Femur (tissue), 1 donor: ENCODE data around the gene CALU.

Experiments used
- DNase-seq: peaks from one replicate; pipeline ENCODE4 v3.0.0-alpha.2; 2017

CALU gene

DNA sequence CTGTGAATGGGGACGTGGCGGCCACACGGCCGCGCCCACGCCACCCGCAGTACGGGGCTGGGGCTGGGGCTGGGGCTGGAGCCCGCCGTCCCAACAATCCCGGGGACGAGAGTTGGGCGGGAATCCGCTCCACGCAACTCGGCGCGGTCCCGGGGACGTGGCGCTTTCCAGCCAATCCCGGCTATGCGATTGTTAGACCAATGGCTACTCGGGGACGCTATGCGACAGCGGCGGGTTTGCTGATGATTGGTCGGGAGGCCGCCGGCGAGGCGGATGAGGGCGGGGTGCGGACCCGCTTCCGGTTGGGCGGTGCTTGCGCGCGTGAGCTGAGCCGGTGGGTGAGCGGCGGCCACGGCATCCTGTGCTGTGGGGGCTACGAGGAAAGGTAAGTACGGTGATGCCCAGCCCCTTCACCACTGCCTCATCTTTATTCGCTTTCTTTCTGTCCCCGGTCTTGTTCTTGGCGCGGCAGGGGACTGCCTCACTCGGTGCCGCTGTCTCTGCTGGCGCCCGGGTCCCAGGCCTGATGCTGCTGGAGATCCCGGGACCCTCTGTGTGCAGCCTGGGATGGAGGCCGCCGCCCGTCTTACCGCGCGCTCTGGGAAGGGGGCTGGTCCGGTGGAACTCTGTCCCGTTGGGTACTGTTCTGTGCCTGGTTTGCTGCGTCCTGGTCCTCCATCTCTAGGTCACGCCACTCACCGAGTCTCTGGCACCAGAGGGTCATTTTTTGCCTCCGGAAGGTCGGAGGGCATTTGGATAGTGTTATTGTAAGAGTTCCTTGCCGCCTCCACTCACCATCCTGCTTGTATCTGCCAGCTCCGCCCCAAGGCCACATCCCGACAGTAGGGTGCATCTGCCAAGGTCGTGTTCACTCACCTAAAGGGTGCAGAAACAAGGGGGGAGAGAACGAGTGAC, at the start of gene CALU:
Gene CALU, plus strand, starts transcription at position 312 of the 915 bp plus-strand sequence. CDS start 9,225 bp downstream, outside the sequence.
- DNase-seq, result peak; percentile 99

DNA sequence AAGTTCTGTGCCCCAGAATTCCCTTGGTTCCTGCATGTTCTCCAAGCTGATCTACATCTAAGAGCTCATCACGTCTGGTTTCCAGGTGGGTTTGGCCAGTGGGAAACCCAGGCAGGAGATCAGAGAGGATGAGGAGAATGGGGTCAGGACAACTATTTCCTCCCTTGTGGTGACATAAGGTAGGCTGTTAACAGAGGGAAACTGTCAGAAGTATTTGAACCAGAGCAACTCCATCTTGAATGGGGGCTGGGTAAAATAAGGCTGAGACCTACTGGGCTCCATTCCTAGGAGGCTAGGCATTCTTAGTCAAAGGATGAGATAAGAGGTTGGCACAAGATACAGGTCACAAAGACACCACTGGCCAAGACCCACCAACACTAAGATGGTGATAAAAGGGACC, 47.9 kb upstream of the CALU start:
- DNase-seq, result no peak

DNA sequence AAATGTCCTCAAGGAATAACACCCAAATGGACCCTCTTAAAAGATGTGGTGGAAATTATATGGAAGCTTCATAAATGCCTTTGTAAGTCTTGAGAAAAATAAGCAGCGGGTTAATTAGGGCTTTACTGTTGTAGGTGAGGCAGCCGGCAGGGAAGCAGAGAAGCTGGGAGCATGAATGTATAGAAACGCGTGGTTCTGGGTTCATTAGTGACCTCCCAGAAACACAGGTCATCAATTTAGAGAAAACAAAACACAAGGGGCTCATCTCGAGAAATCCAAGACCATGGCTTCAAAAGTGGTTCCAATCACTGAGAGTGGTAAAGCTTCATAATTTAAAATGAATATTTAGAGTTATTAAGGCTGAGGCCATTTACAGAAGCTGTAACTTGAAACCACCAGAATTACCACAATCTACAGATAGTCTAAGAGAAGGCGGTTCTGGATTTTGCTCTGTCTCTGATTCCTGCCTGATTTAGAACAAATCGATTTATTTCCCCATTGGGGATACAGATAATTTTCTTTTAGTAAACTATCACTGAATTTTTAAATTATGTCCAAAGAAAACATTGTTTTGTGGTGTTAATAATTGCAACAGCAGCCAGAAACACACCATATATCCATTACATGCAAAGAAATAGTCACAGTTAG, 46.4 kb upstream of the CALU start:
- no peak for DNase-seq

- no peak for DNase-seq
These were observed 45.7 kb upstream of the CALU start for GRCh38 chr7:128693373-128694015.

- no peak for DNase-seq
These were observed 44.4 kb upstream of the CALU start for GRCh38 chr7:128694738-128695137.

- DNase-seq, result peak; percentile 56
These were observed 41.8 kb upstream of the CALU start for GRCh38 chr7:128697302-128697905.

- no peak for DNase-seq
These were observed 39.9 kb upstream of the CALU start for GRCh38 chr7:128699196-128699712.

DNA sequence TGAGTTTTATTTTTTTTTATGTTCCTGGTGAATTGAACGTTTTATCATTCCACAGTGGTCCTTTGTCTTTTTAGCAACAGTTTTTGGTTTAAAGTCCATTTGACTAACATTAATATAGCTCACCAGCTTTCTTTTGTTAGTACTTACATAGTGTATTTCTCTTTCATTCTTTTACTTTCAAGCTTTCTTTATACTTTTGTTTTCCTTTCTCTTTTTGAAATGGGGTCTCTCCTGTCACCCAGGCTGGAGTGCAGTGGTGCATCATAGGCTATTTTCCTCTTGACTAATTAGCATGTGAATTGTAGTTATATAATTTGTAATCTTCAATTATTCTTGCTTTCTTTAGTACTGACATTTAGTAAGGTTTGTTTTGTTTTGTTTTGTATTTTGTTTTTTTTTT, 39.3 kb upstream of the CALU start:
- no peak for DNase-seq

- DNase-seq, result no peak
These were observed 37.9 kb upstream of the CALU start for GRCh38 chr7:128701062-128701785.

DNA sequence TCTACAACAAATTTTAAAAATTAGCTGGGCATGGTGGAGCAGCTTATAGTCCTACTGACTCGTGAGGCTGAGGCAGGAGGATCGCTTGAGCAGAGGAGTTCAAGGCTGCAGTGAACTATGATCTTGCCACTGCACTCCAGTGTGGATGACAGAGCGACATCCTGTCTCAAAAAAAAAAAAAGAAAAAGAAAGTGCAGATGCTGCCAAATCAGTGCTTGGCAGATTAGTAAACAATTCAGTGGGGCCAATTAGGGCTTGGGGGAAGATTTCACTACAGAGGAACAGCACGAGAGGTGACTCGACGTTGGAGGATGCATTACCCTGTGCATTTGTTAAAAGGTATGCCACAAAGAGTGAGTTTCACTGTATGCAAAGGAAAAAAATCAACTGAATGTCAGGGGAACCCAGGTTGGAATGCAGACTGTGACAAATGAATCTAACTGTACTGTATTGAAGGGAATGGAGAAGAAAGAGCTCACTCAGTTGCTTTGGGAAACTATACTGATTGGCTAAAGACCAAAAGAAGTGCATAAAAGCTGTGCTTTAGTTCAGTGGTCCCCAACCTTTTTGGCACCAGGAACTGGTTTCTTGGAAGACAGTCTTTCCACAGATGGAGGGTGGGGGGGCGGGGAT, 35.4 kb upstream of the CALU start:
- DNase-seq, result no peak

DNA sequence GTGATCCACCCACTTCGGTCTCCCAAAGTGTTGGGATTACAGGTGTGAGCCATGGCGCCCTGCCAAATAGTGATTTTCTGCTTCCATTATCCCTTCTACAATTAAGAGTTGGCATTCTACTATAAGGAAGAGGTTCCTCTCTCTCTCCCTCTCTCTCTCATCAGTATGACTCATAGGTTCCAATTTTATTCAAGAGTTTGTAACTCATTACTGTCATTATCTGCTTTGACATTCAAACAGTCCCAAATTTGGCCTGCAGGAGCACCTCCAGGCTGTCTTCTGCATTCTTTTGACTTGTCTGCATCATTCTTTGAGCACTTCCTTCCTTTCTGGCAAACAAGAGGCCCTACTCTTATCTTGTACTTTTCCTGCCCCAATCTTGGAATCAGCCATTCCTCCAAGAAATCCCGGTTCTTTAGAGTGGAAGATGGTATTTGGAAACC, 33.2 kb upstream of the CALU start:
- no peak for DNase-seq

DNA sequence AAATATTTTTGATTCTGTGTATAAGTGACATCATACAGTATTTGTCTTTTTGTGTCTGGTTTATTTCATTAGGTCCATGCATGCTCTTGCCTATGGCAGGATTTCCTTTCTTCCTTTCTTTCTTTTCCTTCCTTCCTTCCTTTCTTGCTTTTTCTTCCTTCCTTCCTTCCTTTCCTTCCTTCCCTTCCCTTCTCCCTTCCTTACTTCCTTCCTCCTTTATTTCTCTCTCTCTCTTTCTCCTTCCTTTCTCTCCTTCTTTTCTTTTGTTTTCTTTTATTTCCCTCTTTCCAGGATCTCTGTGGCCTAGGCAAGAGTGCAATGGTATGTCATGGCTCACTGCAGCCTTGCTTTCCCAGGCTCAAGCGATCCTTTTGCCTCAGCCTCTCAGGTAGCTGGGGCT, 31.4 kb upstream of the CALU start:
- no peak for DNase-seq

GRCh38 chr7:128708235-128708634, 30.9 kb upstream of the CALU start:
- DNase-seq, result no peak

GRCh38 chr7:128708824-128709223, 30.3 kb upstream of the CALU start:
- no peak for DNase-seq

DNA sequence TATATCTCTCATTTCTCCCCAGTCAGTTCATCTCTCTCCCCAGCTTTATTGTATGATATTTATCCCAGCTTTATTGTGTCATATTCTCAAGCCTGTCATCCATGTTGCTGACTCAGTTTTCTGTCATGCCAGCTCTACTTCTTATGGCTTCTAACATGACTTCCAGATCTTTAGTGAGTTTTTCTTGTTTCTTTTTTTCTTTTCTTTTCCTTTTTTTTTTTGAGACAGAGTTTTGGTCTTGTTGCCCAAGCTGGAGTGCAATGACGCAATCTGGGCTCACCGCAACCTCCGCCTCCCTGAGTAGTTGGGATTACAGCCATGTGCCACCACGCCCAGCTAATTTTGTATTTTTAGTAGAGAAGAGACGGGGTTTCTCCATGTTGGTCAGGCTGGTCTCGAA, 28.7 kb upstream of the CALU start:
- no peak for DNase-seq

DNA sequence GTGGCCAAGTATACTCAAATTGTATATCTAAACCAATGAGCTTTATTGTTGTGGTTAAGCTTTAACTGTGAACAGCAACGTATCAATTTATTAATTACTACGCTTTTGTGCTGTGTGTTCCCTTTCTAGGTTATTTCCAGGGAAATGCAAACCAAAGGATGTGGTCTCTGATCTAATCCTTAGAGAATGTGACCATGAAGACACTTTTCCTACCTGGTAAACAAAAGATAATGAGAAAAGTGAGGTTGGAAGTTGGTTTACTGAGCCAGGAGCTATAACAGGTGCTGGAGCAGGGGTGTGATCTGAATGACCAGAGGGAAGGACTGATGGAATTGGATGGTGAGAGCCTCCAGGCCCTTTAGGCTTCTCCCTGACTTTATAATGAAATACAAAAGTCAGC, 25.4 kb upstream of the CALU start:
- DNase-seq, result no peak

- DNase-seq, result no peak
These were observed 24.3 kb upstream of the CALU start for GRCh38 chr7:128714701-128715495.

DNA sequence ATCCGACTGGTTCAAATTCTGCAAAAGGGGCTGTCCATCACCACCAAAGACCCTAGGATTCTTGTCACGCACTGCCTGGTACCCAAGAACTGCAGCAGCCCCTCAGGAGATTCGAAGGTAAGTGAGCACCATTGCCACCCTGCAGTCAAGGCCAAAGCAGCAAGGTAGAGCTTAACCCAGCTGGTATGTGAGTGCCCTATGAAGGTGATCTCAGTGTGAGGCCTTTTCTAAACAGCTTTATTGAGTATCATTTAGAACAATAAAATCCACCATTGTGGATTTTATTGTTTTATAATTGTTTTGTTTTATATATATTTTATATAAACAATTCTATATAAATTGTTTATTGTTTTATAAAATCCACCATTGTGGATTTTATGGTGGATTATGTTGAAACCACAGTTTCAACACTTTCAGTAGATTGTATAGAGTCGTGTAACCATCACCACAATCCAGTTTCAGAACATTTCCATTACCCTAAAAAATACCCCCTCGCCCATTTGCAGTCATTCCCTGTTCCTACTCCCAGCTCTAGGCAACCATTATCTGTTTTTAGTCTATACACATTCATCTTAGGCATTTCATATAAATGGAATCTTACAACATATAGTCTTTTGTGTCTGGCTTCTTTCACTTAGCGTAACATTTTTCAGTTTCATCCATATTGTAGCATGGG, 20.1 kb upstream of the CALU start:
- DNase-seq, result no peak

GRCh38 chr7:128721376-128721775, 17.8 kb upstream of the CALU start:
- DNase-seq, result no peak

GRCh38 chr7:128724743-128725142, 14.4 kb upstream of the CALU start:
- no peak for DNase-seq
